Lower lobe of right lung (tissue), 2 donors: Measurements from ENCODE around the gene PCBP3. TPM values are rescaled to one million over a fixed set of nuclear protein-coding genes. Genes with fewer than 3 reads are reported as not detected.
A peak's percentile ranks its signal among the peaks of the same experiment; 100 is the strongest.

ENCODE experiments used
- ATAC-seq, 2 donors: fragments of 200-7000 bp; cut with Tn5 transposase; one replicate each; pipeline ENCODE4 v1.9.1; 2020 to 2022; ENCODE audit warnings: mild to moderate bottlenecking in 2 of 2, moderate library complexity in 2 of 2
- DNase-seq: peaks from one replicate; pipeline ENCODE4 v3.0.0-alpha.2; 2020
- H3K27ac ChIP-seq: fragments of 200-600 bp; one replicate; pipeline ENCODE4 v1.8.0; 2022
- H3K27me3 ChIP-seq: fragments of 200-600 bp; one replicate; pipeline ENCODE4 v1.8.0; 2022; ENCODE audit warnings: low read depth
- H3K36me3 ChIP-seq: fragments of 200-600 bp; one replicate; pipeline ENCODE4 v1.8.0; 2022; ENCODE audit warnings: mild to moderate bottlenecking
- H3K4me1 ChIP-seq: fragments of 200-600 bp; one replicate; pipeline ENCODE4 v1.8.0; 2022
- H3K4me3 ChIP-seq: fragments of 200-600 bp; one replicate; pipeline ENCODE4 v1.8.0; 2022; ENCODE audit warnings: mild to moderate bottlenecking
- H3K9me3 ChIP-seq: fragments of 200-600 bp; one replicate; pipeline ENCODE4 v1.8.0; 2022
- CTCF ChIP-seq: fragments of 200-600 bp; IDR thresholded peaks from one replicate; pipeline ENCODE4 v1.8.0; 2022; ENCODE audit warnings: antibody characterized with exemption, mild to moderate bottlenecking
- intact Hi-C: fragments of 100-400 bp; cut with DNase I; formaldehyde crosslinking; loops from one replicate; pipeline ENCODE4 v1.11.0; 2022
- total RNA-seq: library from RNA; stranded (reverse); fragmentation: NEBNext Ultra II Directional; extraction: Animal tissue kit (Norgen Biotek cat#: 25700); gene quantifications from one replicate; pipeline ENCODE4 v1.2.1, GENCODE V29; 2021
- donor health status: DM: no; HTN: yes; CAD: no; lungs with severe emphysema.

PCBP3 gene
- total RNA-seq, 1 donor from 2014 or later, result 4.5 TPM

- H3K4me1 ChIP-seq, result no peaks in the 10 kb centered on the region
Observed at GRCh38 chr21:45938811-45939520, 295.4 kb downstream of the PCBP3 start.

DNA sequence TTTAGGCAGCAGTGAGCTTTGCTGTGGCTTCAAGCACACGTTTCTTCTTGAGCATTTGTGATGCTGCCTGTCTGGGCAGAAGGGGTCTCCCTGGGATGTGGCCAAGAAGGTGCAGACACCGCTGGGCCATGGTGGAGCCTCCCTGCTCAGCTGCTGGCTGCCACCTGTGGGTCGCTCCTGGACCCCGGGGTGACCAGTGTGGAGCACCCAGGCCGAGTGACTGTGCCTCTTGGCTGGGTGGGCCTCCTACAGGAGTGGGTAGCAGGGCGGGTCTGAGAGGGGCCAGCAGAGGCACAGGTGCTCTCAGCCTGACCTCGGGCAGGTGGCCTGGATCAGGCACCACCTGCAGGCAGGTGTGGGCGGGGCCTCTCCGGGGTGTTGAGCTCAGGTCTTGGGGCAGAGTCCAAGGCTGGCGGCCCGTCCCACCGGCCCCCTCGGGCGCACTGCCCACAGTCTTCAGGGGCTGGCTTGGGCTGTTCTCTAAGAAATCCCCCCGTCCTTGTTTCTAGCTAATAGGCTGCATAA lies 296.1 kb downstream of the PCBP3 start:
- no peak for TF ChIP-seq CTCF
- intact Hi-C loops, result no loop called here
- H3K27ac ChIP-seq, result no peak overlapping the region
- H3K9me3 ChIP-seq, result no peaks in the 10 kb centered on the region
- no peaks in the 10 kb centered on the region for H3K36me3 ChIP-seq
- peaks cover 3% of the 10 kb centered on the region for H3K27me3 ChIP-seq
- no peaks in the 10 kb centered on the region for H3K4me1 ChIP-seq
- ATAC-seq (no peak), DNase-seq (no peak)
- H3K4me3 ChIP-seq, result no peak overlapping the region

More at GRCh38 chr21:45938811-45939520, 295.4 kb downstream of the PCBP3 start:
- no peak for TF ChIP-seq CTCF
- intact Hi-C loops, result no loop called here
- Histone ChIP-seq H3K9me3 (no peaks in the 10 kb centered on the region), H3K4me3 (no peak overlapping the region), H3K27me3 (peaks cover 3% of the 10 kb centered on the region), H3K27ac (no peak overlapping the region), H3K36me3 (no peaks in the 10 kb centered on the region)
- ATAC-seq, result no peak
- no peak for DNase-seq

DNA sequence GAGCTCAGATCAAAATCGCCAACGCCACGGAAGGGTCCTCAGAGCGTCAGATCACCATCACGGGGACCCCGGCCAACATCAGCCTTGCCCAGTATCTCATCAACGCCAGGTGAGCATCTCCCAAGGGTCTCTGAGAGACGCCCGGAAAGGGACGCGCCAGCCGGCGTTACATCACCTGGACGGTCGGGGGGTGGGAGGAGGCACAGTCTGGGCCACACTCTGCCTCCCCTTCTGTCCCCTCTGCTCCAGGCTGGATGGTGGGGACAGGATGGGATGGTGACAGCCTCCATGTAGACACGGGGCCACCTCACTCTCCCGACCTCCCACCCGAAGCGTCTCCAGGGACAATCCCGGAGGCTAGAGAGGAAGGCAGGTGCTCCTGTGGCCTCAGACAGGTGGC lies 296.6 kb downstream of the PCBP3 start:
- intact Hi-C loops, result no loop called here

DNA sequence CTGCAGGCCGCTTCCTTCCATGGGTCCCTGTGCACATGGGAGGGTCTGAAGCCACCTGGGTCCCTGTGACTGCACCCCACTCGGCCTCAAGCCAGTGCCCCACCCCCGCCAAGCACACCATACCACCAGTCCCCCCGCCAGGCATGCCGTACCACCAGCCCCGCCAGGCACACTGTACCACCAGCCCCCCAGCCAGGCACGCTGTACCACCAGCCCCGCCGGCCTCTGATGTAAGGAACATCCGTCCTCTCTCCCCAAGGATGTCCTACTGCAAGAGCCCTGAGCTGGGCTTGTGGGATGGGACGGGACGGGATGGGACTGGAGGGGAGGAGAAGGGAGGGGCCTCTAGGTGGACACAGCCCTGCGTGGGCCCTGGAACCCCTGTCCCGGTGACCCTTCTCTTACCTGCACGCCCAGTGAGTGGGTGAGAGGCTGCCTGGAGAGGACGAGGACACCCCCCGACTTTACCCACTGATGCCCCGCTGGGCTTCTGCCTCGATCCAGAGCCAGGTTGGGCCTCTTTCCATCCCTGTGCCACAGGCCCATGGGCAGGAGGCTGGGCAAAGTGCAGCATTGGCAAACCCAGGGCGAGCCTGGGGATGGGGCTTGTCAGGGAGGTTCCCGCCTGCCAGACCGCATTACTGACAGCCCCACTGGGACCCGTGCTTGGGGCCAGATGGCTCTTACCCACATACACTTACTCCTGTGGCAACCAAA lies 297.3 kb downstream of the PCBP3 start:
- intact Hi-C loops, result no loop called here

More for the DNA sequence above, 296.6 kb downstream of the PCBP3 start:
- H3K9me3 ChIP-seq, result no peaks in the 10 kb centered on the region
- ATAC-seq (no peak), DNase-seq (no peak)
- peaks cover 3% of the 10 kb centered on the region for H3K27me3 ChIP-seq
- H3K27ac ChIP-seq, result no peak overlapping the region
- H3K36me3 ChIP-seq, result no peaks in the 10 kb centered on the region
- no peak for TF ChIP-seq CTCF
- no peaks in the 10 kb centered on the region for H3K4me1 ChIP-seq
- no peak overlapping the region for H3K4me3 ChIP-seq

DNA sequence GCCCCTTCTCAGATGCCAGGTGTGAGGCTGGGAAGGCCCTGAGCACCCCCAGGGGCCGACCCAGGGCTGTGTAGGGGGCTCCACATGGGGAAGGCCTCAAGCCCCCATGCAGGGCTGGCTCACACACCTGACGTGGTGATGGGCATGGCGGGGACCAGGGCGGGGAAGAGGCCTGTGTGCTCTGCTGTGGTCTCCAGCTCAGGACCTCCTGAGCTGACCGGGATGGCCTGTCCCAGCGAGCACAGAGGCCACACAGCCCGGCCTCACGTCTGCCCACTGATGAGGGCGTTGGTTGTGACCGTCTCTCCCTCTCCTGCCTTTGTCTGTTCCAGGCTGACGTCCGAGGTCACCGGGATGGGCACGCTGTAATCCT lies 297.8 kb downstream of the PCBP3 start:
- DNase-seq, result no peak
- Histone ChIP-seq H3K9me3 (no peaks in the 10 kb centered on the region), H3K36me3 (no peaks in the 10 kb centered on the region), H3K4me3 (no peak overlapping the region), H3K27me3 (peaks cover 3% of the 10 kb centered on the region), H3K27ac (no peak overlapping the region), H3K4me1 (no peaks in the 10 kb centered on the region)
- TF ChIP-seq CTCF, result no peak
- intact Hi-C loops, result no loop called here
- ATAC-seq, result peak in 1 of 2 donors; percentile 9

More for the DNA sequence above, 297.3 kb downstream of the PCBP3 start:
- Histone ChIP-seq H3K27me3 (peaks cover 3% of the 10 kb centered on the region), H3K9me3 (no peaks in the 10 kb centered on the region), H3K36me3 (no peaks in the 10 kb centered on the region), H3K4me3 (no peak overlapping the region), H3K4me1 (no peaks in the 10 kb centered on the region), H3K27ac (no peak overlapping the region)
- TF ChIP-seq CTCF, result no peak
- ATAC-seq, result no peak
- DNase-seq, result no peak
